IPS DF 6.9 (cell line): ENCODE results near the gene TCL1B.

ENCODE experiments used
- DNase-seq: peaks from one replicate; pipeline ENCODE4 v3.0.0-alpha.2; 2013; ENCODE audit warnings: low read depth, low spot score
- H3K27ac ChIP-seq: one replicate; pipeline ENCODE4 v1.5.1; 2013; ENCODE audit warnings: low read length, control low read depth
- H3K27me3 ChIP-seq: 2 replicates; pipeline ENCODE4 v1.6.1; 2013; ENCODE audit warnings: mild to moderate bottlenecking, low read length; ENCODE audit not compliant: control insufficient read depth, insufficient read depth
- H3K36me3 ChIP-seq: 2 replicates; pipeline ENCODE4 v1.6.1; 2013; ENCODE audit warnings: low read length; ENCODE audit not compliant: control insufficient read depth, insufficient read depth
- H3K4me1 ChIP-seq: 2 replicates; pipeline ENCODE4 v1.6.1; 2013; ENCODE audit warnings: low read length; ENCODE audit not compliant: control insufficient read depth, insufficient read depth
- H3K4me3 ChIP-seq: 2 replicates; pipeline ENCODE4 v1.5.1; 2013; ENCODE audit warnings: mild to moderate bottlenecking, low read length
- H3K9me3 ChIP-seq: 2 replicates; pipeline ENCODE4 v1.6.1; 2013; ENCODE audit warnings: low read length, inconsistent platforms; ENCODE audit not compliant: control insufficient read depth, insufficient read depth
- WGBS: extraction: QIAGEN DNeasy Blood & Tissue Kit; methylation state at CpG from one replicate; pipeline ENCODE4 v1.1.7; 2013; ENCODE audit warnings: mixed read lengths, missing lambda C conversion rate; ENCODE audit not compliant: insufficient read length, insufficient coverage; 5-methylcytosine and 5-hydroxymethylcytosine counted together

Gene TCL1B

GRCh38 chr14:95686935-95687334 lies 709 bp downstream of the TCL1B start:
- H3K9me3 ChIP-seq: no peaks in the 10 kb centered on the region
- no peak overlapping the region for H3K27ac ChIP-seq
- peaks cover 9% of the 10 kb centered on the region for H3K4me1 ChIP-seq
- no peak for DNase-seq
- H3K4me3 ChIP-seq: no peak overlapping the region
- no CpG with 5 or more reads among the region's 2 CpGs for WGBS
- no peaks in the 10 kb centered on the region for H3K36me3 ChIP-seq
- H3K27me3 ChIP-seq: no peaks in the 10 kb centered on the region

- H3K4me3 ChIP-seq: no peak overlapping the region
- H3K4me1 ChIP-seq: peaks cover 13% of the 10 kb centered on the region
- H3K27ac ChIP-seq: no peak overlapping the region
- no peaks in the 10 kb centered on the region for H3K36me3 ChIP-seq
- no peaks in the 10 kb centered on the region for H3K9me3 ChIP-seq
- DNase-seq: no peak
- no peaks in the 10 kb centered on the region; the same call in 1 of the 2 replicates for H3K27me3 ChIP-seq
- no CpG with 5 or more reads among the region's 5 CpGs for WGBS
Observed at GRCh38 chr14:95689441-95689840, 3.2 kb downstream of the TCL1B start.

- Histone ChIP-seq H3K4me1 (peaks cover 12% of the 10 kb centered on the region), H3K36me3 (no peaks in the 10 kb centered on the region), H3K27ac (no peak overlapping the region), H3K9me3 (no peaks in the 10 kb centered on the region), H3K4me3 (no peak overlapping the region), H3K27me3 (no peaks in the 10 kb centered on the region; the same call in 1 of the 2 replicates)
- no CpG with 5 or more reads among the region's 10 CpGs for WGBS
- DNase-seq: no peak
Observed at GRCh38 chr14:95690815-95691214, 4.6 kb downstream of the TCL1B start.

GRCh38 chr14:95691591-95691990 lies 5.4 kb downstream of the TCL1B start:
- H3K27ac ChIP-seq: no peak overlapping the region
- whole genome bisulfite sequencing: no CpG with 5 or more reads among the region's 10 CpGs

GRCh38 chr14:95692109-95692508 lies 5.9 kb downstream of the TCL1B start:
- no peak overlapping the region for H3K27ac ChIP-seq
- H3K27me3 ChIP-seq: no peaks in the 10 kb centered on the region; the same call in 1 of the 2 replicates
- DNase-seq: no peak
- no CpG with 5 or more reads among the region's 4 CpGs for WGBS
- H3K36me3 ChIP-seq: no peaks in the 10 kb centered on the region
- H3K4me3 ChIP-seq: no peak overlapping the region
- peaks cover 4% of the 10 kb centered on the region; the same call in 1 of the 2 replicates for H3K4me1 ChIP-seq
- H3K9me3 ChIP-seq: no peaks in the 10 kb centered on the region

More at GRCh38 chr14:95691591-95691990, 5.4 kb downstream of the TCL1B start:
- H3K4me1 ChIP-seq: peaks cover 8% of the 10 kb centered on the region
- H3K36me3 ChIP-seq: no peaks in the 10 kb centered on the region
- DNase-seq: no peak
- H3K27me3 ChIP-seq: no peaks in the 10 kb centered on the region; the same call in 1 of the 2 replicates
- no peak overlapping the region for H3K4me3 ChIP-seq
- H3K9me3 ChIP-seq: no peaks in the 10 kb centered on the region

- Histone ChIP-seq H3K4me1 (peaks cover 4% of the 10 kb centered on the region; the same call in 1 of the 2 replicates), H3K27ac (no peak overlapping the region), H3K9me3 (no peaks in the 10 kb centered on the region), H3K27me3 (peaks cover 15% of the 10 kb centered on the region), H3K36me3 (no peaks in the 10 kb centered on the region), H3K4me3 (no peak overlapping the region)
- WGBS: no CpG with 5 or more reads among the region's 5 CpGs
- no peak for DNase-seq
Observed at GRCh38 chr14:95695051-95695450, 8.8 kb downstream of the TCL1B start.

- Histone ChIP-seq H3K4me1 (peaks cover 4% of the 10 kb centered on the region; the same call in 1 of the 2 replicates), H3K4me3 (no peak overlapping the region), H3K27ac (no peak overlapping the region), H3K36me3 (no peaks in the 10 kb centered on the region), H3K9me3 (no peaks in the 10 kb centered on the region), H3K27me3 (peaks cover 18% of the 10 kb centered on the region)
- DNase-seq: no peak
- WGBS: no CpG with 5 or more reads among the region's 5 CpGs
Observed at GRCh38 chr14:95695913-95696312, 9.7 kb downstream of the TCL1B start.

GRCh38 chr14:95696741-95697140 lies 10.5 kb downstream of the TCL1B start:
- no peak overlapping the region for H3K4me3 ChIP-seq
- no peak overlapping the region for H3K27ac ChIP-seq
- no peak for DNase-seq
- no peaks in the 10 kb centered on the region for H3K9me3 ChIP-seq
- peaks cover 22% of the 10 kb centered on the region for H3K27me3 ChIP-seq
- H3K4me1 ChIP-seq: peaks cover 4% of the 10 kb centered on the region; the same call in 1 of the 2 replicates
- no peaks in the 10 kb centered on the region for H3K36me3 ChIP-seq
- WGBS: no CpG with 5 or more reads among the region's 15 CpGs

GRCh38 chr14:95697764-95698163 lies 11.5 kb downstream of the TCL1B start:
- WGBS: no CpG with 5 or more reads among the region's 7 CpGs
- H3K4me3 ChIP-seq: no peak overlapping the region
- H3K36me3 ChIP-seq: no peaks in the 10 kb centered on the region
- H3K27ac ChIP-seq: no peak overlapping the region
- no peak for DNase-seq
- H3K9me3 ChIP-seq: no peaks in the 10 kb centered on the region
- H3K4me1 ChIP-seq: peaks cover 4% of the 10 kb centered on the region; the same call in 1 of the 2 replicates
- H3K27me3 ChIP-seq: peaks cover 31% of the 10 kb centered on the region

GRCh38 chr14:95698287-95698686 lies 12.1 kb downstream of the TCL1B start:
- Histone ChIP-seq H3K4me1 (peaks cover 2% of the 10 kb centered on the region; the same call in 1 of the 2 replicates), H3K9me3 (no peaks in the 10 kb centered on the region), H3K36me3 (no peaks in the 10 kb centered on the region), H3K27me3 (peaks cover 34% of the 10 kb centered on the region), H3K4me3 (no peak overlapping the region), H3K27ac (no peak overlapping the region)
- DNase-seq: no peak

GRCh38 chr14:95699412-95699811 lies 13.2 kb downstream of the TCL1B start:
- Histone ChIP-seq H3K4me1 (no peaks in the 10 kb centered on the region), H3K36me3 (no peaks in the 10 kb centered on the region), H3K27me3 (peaks cover 42% of the 10 kb centered on the region), H3K27ac (no peak overlapping the region), H3K9me3 (no peaks in the 10 kb centered on the region), H3K4me3 (no peak overlapping the region)
- DNase-seq: no peak
- no CpG with 5 or more reads among the region's 5 CpGs for WGBS
